H7 (cell line): ENCODE results near the gene PMPCA. TPM values are rescaled to one million over a fixed set of nuclear protein-coding genes. Genes with fewer than 3 reads are reported as not detected.

Source experiments
- DNase-seq: peaks from one replicate; pipeline ENCODE4 v3.0.0; 2012
- H3K27me3 ChIP-seq: 2 replicates; pipeline ENCODE4 v1.6.0; 2011; ENCODE audit warnings: mild to moderate bottlenecking, low read length; ENCODE audit not compliant: control insufficient read depth, insufficient read depth
- H3K36me3 ChIP-seq: replicated peaks from 2 replicates; pipeline ENCODE4 v1.5.1; 2011; ENCODE audit warnings: low read length; ENCODE audit not compliant: control insufficient read depth, insufficient read depth
- H3K4me3 ChIP-seq: 2 replicates; pipeline ENCODE4 v1.5.1; 2011; ENCODE audit warnings: low read depth, mild to moderate bottlenecking, control low read depth, low read length, moderate library complexity; ENCODE audit not compliant: insufficient read depth
- total RNA-seq: library from RNA; depleted of rRNA; stranded (reverse); fragments of >200 nt; shearing (Covaris generic); gene quantifications from 2 replicates; pipeline ENCODE4 v1.2.3, GENCODE V29; 2014

PMPCA gene
- total RNA-seq, 1 experiment from 2014 or later, result 100 TPM

DNA sequence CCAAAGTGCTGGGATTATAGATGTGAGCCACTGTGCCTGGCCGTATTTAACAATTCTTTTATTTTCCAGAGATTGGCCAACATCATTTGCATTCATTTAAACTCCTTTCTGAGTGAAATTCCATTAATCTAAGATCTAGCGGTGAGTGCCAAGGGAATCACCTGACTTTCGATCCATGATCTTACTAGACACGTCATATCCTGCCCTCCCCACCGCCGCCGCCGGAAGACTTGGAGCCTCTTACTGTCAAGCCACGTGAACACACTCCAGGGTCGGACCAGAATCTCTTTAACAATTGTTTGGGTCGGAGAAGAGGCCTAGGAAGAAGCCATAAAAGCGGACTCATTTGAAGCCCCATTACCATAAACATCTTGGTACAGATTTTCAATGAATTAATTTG, 16.3 kb downstream of the PMPCA start:
- no peak for DNase-seq
- no peaks in the 10 kb centered on the region for H3K27me3 ChIP-seq
- no peak overlapping the region for H3K4me3 ChIP-seq
- peaks cover 17% of the 10 kb centered on the region for H3K36me3 ChIP-seq

DNA sequence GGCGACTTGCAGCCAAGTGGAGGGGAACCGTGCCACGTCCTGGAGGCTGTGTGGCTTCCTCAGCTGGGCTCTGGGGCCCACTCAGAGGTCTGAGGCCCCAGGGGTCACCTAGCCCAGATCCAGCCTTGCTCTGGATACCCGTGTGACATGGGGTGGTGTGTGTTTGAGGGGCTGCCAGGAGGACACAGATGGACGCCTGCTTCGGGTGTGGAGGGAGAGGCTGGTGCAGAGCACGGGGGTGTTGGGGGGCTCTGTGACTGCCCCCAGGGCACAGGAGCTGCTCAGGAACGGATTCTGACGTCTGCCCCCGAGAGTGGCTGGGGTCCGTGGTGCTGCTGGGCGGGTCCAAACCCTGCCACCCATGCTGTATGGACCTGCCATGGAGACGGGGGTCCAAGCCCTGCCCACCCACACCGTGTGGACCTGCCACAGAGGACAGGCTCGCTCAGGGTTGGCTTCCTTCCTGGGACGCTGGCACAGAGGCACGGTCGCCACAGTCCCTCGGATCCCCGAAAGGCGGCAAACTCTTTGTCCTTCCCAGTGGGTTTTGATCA, 18.7 kb downstream of the PMPCA start:
- Histone ChIP-seq H3K27me3 (no peaks in the 10 kb centered on the region), H3K36me3 (peaks cover 5% of the 10 kb centered on the region), H3K4me3 (no peak overlapping the region)
- no peak for DNase-seq

DNA sequence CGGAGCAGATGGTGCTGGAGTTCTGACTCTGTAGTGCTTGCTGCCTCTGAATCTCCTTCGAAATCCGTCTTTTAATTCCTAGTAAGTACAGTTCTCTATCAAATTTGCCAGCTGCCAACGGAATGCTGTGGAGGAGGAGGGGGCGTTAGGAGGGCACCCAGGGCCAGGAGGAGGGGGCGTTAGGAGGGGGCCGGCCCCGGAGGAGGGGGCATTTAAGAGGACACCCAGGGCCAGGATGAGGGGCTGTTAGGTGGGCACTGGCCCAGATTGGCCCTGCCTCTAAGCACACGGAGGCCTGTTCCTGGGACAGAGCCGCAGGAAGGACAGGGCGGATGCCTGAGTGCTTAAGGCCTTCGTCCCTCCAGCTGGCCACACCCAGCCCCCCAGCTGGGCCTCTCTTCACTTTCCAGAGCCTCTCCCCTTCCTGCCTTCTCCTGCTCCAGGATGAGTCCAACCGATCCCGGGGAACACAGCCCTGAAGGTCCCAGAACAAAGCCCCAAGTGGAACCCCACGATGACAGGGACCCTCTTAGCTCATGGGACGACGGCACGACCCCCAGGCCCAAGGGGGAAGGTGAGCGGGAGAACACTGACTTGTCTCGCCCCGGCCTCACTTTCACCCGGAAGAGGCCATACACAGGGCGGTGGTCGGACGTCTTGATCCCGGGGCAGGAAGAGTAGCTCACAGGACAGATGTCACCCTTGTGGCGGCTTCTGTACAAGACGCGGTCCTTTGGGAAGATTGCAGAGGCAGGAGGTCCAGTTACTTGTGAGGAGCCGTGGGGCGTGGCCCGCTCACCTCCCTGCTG, 19.4 kb downstream of the PMPCA start:
- DNase-seq, result no peak
- Histone ChIP-seq H3K27me3 (no peaks in the 10 kb centered on the region), H3K36me3 (peaks cover 2% of the 10 kb centered on the region), H3K4me3 (no peak overlapping the region)

DNA sequence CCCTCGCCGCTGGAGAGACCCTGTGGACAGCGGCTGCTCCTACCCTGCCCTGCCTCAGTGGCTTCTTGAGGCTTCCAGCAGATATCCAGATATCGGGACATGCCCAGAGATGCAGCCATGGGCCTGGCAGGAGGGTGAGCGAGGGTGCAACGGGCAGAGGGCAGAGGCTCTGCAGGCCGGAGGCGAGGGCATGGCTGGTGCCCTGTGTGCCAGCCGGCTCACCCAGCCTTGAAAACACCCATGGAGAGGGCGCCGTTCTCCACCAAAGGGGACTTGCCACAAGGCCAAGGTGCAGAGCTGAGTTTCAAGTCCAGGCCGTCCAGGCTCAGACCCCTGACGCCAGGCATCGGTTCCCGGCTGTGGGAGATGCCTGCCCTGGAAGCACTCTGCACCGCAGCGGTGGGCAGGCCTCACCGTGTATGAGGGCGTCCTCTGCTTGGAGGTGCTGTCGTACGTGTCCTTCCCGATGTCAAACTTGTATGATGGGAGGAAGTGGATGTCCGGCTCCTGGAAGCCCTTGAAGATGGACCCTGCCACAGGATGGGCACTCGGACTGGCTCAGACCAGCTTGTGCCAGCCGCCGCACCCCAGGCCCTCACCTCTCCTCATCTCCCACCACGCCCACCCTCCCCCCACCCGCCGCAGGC, 20.3 kb downstream of the PMPCA start:
- Histone ChIP-seq H3K4me3 (no peak overlapping the region), H3K36me3 (peaks cover 2% of the 10 kb centered on the region), H3K27me3 (no peaks in the 10 kb centered on the region)
- no peak for DNase-seq

DNA sequence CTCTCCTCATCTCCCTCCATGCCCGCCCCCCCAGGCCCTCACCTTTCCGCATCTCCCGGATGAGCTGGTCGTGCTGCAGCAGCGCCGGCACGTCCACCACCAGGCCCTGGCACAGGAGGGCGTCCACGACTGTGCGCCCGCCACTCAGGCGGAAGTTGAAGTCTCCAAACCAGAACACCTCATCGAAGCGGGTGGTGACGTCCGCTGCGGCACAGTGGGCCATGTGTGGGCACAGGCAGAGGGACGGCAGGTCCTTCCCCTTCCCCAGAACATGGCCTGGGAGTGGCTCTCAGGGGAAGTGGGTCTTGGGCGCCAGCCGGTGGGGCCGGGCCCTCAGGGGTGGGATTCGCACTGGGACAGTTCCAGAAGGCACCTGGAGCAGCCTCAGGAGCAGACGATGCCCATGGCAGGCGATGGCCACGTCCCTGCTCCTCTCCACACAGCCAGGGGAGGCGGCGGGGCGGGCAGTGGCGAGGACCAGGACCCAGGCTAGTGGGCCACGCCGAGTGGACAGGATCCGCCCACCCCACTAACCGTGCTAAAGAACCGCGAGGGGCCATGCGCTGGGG, 21.4 kb downstream of the PMPCA start:
- H3K4me3 ChIP-seq, result no peak overlapping the region
- no peak for DNase-seq
- no peaks in the 10 kb centered on the region for H3K27me3 ChIP-seq
- peaks cover 2% of the 10 kb centered on the region for H3K36me3 ChIP-seq

DNA sequence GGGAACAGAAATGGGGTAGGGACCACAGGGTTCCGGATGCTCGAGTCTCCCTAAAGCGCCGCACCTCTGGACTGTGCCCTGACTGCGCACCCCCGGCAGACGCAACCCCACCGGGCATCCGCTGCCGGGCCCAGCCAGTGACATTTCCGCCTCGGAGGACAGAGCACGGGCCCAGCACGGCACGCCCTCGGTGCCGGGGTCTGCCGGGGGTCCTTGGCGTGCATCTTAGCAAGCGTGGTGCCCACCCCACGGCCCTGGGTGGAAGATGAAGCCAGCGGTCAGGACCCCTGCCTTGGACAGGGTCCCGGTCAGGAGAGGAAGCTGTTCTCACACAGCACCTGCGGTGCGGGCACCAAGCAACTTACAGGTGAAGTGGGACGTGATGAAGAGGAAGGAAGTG, 22.1 kb downstream of the PMPCA start:
- peaks cover 2% of the 10 kb centered on the region for H3K36me3 ChIP-seq
- H3K4me3 ChIP-seq, result no peak overlapping the region
- H3K27me3 ChIP-seq, result no peaks in the 10 kb centered on the region
- DNase-seq, result no peak

DNA sequence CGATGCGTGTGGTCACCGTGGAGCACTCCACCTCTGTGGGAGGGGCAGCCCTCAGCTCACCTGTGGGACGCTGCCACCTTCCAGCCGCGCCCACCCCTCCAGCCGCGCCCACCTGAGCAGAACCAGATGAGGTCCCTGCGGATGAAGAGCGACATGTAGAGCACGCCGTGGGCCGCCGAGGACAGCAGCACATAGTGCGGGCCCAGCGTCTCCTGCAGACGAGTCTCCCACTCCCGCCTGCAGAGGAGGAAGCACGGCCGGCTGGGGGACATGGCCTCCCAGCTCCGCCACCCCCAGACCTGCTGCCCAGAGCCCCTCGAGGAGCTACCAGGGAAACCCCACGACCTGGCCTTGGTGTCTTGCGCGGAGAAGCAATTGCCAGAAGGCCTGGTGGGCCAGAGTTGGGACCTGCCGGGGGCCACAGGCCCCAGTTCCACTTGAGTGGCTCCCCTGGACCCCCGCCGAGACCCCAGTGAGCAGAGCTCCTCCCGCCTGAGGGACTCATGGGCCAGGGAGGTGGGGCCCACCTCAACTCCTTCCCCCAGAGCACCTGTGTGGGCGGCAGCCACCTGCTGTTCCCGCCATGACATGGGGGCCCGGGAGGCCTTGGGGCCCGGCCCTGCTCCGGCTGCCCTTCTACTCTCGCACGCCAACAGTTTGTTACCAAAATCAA, 22.7 kb downstream of the PMPCA start:
- no peaks in the 10 kb centered on the region for H3K27me3 ChIP-seq
- no peak for DNase-seq

DNA sequence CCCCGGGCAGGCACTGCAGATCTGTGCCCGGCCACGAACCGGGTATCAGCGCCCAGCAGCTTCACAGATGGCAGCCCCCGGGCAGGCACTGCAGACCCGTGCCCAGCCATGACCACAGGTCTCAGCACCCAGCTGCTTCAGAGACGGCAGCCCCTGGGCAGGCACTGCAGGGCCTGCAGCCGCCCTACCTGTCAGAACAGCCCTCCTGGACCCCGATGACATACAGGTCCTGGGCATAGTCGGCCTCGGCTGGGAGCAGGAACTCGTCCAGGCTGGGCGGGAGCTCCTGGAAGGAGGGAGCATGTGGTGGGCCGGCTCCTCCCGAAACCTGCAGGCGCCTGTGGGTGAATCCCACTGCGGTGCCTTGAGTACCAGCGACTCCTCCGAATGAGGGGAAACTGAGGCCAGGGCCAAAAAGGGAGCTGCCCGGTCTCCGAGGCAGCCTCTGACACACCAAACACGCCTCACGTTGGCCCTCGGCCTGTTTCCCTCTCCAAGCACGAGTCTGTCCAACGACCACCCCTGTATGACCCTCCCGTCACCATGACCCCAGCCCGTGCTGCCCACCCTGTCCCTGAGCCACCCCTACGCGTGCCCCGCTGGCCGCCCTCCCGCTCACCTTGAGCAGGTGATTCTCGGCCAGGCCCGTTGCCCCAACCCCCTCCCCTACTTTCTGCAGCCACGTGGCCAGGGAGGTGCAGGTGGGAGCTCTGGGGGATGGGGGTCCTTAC, 23.6 kb downstream of the PMPCA start:
- Histone ChIP-seq H3K4me3 (no peak overlapping the region), H3K27me3 (peaks cover 3% of the 10 kb centered on the region; the same call in 1 of the 2 replicates), H3K36me3 (peaks cover 2% of the 10 kb centered on the region)
- DNase-seq, result no peak

More for the DNA sequence above, 22.7 kb downstream of the PMPCA start:
- Histone ChIP-seq H3K36me3 (peaks cover 2% of the 10 kb centered on the region), H3K4me3 (no peak overlapping the region)

DNA sequence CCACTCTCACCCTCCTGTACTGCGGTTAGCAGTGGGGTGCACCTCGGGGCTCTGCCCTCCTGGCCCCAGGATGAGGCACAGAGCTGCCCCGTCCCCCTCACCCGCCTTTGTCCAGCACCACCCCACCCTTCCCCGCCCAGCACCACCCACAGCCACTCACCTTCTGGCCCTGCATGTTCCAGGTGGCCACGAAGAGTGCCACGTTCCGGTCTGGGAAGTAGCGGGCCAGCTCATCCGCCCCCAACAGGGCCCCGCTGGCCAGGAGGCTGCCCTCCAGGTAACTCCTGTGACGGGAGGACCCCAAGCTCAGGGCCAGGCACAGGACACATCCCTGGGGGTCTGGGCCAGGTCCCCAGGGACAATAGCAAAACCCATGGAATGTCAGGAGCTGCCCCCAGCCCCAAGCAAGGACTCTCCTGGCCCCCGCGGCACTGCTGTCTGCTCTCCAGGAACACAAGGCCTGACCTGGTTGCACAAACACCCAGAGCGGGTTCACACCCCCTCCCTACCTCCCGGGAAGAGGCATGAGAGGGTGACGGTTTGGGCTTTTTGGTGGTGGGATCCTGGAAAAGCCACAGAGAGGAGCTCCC, 24.2 kb downstream of the PMPCA start:
- peaks cover 3% of the 10 kb centered on the region; the same call in 1 of the 2 replicates for H3K27me3 ChIP-seq
- no peak for DNase-seq
- H3K36me3 ChIP-seq, result no peaks in the 10 kb centered on the region; the same call in none of the 2 replicates
- H3K4me3 ChIP-seq, result no peak overlapping the region

DNA sequence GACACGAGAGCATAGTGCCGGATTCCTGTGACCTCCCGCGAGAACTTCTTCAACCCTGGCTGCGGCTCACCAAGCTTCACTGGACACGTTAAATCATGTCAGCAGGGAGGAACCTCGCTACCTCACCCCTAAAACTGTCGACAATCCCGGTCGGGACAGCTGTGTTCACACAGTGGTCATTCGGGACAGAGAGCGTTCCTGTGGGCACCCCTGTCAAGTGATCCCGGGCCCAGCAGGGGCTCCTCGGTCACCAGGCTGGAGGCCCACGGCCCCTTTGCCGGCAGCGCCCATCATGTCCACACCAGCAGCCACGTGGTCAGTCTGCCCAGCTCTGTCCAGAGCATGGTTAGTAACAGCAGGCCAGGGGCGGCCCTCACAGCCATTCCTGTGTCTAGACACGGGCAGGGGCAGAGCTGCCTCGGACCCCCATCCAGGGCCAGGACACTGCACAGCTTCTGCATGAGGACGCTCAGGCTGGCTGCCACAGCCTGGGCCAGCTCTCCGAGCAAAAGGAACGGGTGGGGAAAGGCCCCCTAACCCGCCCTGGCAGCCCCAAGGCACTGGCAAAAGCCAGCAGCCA, 25.7 kb downstream of the PMPCA start:
- DNase-seq, result no peak
- no peak overlapping the region for H3K4me3 ChIP-seq

DNA sequence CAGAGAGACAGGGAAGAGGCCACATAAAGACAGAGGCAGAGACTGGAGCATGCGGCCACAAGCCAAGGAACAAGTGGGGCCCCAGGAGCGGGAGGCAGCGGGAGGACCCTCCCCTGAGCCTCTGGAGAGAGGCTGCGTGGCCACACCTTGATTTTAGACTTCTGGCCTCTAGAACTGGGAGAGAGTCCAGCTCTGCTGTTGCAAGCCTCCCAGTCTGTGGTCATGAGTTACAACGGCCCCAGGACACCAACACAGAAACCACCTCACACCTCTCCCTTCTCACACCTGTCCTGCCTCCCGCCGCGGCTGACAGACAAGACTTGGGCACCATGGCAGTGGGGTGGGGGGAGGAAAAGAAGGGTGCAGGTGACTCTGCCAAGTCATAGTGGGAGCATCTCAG, 27.0 kb downstream of the PMPCA start:
- Histone ChIP-seq H3K36me3 (peaks cover 13% of the 10 kb centered on the region), H3K4me3 (0 out of 2 replicates have a peak overlapping the region, but pooled peaks have one; percentile 71), H3K27me3 (peaks cover 3% of the 10 kb centered on the region; the same call in 1 of the 2 replicates)
- DNase-seq, result no peak

More for the DNA sequence above, 25.7 kb downstream of the PMPCA start:
- H3K36me3 ChIP-seq, result peaks cover 4% of the 10 kb centered on the region
- H3K27me3 ChIP-seq, result peaks cover 3% of the 10 kb centered on the region; the same call in 1 of the 2 replicates

DNA sequence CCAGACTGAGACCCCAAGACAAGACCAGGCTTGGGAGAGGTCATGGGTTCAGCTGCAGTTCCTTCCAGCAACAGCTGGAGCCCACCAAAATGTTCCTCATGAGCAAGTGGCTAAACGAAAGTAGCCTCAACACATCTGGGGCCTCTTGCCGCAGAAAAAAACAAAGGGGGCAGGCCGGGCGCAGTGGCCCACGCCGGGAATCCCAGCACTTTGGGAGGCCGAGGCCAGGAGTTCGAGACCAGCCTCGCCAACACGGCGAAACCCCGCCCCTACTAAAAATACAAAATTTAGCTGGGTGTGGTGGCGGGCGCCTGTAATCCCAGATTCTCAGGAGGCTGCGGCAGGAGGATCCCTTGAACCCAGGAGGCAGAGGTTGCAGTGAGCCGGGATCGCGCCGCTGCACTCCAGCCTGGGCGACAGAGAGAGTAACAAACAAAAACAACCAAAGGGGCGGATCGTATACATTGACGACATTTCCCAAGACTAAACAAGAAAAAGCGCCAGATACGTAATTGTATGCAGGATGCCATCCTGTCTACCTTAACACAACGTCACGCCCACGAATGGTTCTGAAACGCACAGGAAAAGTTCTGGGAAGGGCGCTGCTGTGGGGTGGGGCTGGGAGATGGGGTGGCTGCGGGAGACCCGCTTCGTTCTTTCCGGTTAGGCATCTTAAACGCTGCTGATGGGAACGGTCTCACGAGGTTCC, 27.5 kb downstream of the PMPCA start:
- DNase-seq, result no peak
- Histone ChIP-seq H3K27me3 (peaks cover 3% of the 10 kb centered on the region; the same call in 1 of the 2 replicates), H3K4me3 (peak overlapping the region; percentile 71), H3K36me3 (peaks cover 15% of the 10 kb centered on the region)
